HG03558 (cell line): ENCODE measurements around the gene AKR7A2.

Experiments
- ATAC-seq: cut with Tn5 transposase; IDR thresholded peaks from one replicate; pipeline ENCODE4 v1.9.1; 2021; ENCODE audit warnings: moderate number of reproducible peaks; ENCODE audit not compliant: unreplicated experiment; ENCODE audit errors: extremely low read depth

AKR7A2 gene

DNA sequence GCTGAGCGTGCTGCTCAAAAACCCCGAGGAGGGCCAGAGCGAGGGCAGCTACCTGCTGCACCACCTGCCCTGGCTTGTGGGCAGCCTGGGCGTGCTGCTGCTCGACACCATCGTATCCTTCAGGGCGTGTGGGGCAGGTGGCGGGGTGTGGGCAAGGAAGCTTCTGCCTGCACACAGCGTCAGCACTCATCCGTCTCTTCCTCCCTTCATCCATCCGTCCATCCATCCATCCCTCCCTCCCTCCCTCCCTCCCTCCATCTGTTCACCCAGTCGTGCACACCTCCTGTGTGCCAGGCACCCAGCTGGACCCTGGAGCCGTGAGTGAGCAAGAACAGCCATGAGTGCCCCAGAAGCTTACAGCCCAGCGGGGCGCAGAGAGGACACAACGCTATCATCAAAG lies 15.4 kb upstream of the AKR7A2 start:
- ATAC-seq, result no peak

DNA sequence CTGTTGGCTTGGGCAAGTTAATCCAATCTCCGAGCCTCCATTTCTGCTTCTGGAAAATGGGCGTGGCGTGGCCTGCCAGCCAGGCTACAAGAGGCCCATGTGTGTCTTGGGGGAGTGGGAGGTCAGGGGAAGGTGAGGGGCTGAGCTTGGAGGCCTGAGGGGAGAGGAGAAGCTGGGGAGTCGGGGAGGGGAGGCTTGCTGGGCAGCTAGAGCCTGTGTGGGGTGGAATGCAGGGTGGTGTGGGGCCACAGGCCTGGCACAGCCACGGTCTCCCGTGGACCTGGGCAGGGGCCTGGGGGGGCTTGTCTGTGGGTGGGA lies 14.8 kb upstream of the AKR7A2 start:
- no peak for ATAC-seq

DNA sequence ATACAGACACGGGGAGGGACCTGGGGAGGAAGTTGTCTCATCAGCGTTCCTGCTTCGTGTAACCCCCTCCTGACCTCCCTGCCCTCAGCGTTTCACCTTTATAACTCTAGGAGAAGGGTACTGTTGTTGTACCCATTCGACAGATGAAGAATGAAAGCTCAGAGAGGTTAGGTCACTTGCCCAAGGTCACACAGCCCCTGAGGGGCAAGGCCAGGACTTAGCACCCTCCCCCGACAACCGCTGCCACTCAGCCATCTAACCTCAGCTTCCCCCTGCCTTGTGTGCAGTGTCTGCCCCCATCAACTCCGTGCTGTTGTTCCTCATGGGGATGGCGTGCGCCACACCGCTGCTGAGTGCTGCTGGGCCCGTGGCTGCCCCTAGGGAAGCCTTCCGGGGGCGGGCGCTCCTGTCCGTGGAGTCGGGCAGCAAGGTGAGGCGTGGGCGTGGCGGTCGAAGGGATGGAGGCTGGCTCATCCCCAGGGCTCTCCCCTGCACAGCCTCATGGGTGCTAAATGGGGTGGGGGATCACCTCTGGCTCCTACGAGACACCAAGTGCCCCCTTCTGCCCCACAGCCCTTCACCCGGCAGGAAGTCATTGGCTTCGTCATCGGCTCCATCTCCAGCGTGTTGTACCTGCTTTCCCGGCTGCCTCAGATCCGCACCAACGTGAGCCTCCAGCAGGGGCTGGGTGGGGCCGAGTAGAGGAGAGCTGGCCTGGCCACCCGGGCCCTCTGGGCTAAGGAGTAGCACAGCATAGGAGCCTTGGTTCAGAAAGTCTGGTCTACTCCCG lies 14.2 kb upstream of the AKR7A2 start:
- no peak for ATAC-seq

DNA sequence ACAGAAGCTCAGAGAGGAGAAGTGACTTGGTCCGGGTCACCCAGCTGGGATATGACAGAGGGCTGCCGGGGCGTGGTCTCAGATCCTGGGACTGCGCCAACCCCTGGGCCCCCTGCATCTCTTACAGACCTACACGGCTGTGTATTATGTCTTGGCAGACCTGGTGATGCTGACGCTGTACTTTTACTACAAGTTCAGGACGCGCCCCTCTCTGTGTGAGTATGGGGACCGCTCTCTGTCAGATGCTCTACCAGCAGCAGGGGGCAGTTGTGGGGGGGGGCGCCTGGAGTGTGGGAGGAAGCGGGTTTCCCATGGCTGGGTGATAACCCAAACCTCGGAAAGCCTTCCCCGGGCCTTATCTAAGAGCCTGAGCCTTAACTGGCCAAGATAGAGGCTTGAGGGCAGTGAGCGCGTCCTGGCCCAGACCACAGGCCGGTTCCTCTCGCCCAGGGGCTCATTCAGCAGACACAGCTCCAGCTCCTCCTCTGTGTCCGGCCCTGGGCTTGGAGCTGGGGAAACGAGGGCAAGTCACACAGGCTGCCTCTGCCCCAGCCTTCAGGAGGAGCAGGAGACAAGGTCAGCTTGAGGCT lies 13.5 kb upstream of the AKR7A2 start:
- ATAC-seq, result no peak

DNA sequence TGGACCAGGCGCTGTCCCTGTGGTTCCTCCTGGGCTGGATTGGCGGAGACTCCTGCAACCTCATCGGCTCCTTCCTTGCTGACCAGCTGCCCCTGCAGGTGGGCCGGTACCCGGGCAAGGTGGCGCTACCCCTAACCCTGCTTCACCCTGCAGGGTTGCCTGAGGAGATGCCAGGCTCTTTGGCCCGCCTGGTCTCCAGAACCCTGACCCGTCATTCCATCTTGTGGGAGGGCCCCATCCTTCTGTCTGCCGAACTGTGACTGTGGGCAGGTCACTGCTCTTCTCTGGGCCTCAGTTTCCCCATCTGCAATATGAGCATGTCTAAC lies 12.7 kb upstream of the AKR7A2 start:
- no peak for ATAC-seq

DNA sequence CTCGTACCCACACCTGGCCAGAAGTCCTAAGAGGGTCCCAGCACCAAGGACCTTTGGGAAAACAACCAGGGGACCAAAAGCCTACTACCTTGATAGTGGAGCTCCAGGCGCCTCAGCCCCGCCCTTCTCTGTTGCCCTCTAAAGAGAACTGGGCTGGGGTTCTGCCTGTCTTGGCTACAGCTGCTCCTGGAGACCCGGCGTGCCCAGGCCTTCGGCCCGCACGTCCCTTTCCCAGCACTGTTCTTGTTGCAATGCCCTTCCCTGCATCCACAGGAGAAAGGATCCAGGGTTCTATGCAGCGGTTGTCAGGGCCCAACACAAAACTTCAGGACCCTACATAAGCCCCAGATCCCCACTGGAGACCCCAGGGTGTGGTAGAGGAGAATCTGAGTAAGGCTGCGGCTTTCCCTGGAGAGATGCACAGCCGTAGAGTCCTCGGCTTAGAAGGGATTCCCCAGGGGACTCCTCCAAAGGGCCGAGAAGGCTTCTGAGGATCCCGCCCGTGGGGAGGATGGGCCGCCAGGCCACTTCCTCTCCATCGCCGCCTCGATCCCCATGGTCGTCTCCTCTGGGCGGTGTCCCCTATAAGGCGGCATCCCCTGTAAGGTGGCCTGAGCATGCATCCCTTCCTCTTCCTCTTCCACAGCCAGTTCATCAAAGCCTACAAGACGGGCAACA lies 12.2 kb upstream of the AKR7A2 start:
- ATAC-seq, result no peak

DNA sequence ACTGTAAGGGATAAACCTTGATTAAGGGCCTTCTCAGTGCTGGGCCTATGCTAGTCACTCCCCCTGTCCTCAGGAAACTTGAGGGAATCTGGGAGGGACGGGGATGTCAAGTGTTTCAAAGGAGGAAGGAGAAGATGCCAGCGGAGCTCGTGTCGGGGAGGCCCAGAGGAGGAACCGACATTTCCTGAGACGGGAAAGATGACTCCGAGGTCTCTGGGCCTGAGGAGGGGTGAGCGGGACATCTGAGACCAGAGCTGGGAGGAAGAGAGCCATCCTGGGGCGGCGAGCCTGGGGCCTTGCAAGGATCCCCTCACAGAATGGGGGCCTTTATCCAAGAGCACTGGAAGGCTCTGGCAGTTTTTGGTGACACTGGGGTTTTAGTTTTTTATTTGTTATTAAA lies 10.5 kb upstream of the AKR7A2 start:
- ATAC-seq, result no peak

DNA sequence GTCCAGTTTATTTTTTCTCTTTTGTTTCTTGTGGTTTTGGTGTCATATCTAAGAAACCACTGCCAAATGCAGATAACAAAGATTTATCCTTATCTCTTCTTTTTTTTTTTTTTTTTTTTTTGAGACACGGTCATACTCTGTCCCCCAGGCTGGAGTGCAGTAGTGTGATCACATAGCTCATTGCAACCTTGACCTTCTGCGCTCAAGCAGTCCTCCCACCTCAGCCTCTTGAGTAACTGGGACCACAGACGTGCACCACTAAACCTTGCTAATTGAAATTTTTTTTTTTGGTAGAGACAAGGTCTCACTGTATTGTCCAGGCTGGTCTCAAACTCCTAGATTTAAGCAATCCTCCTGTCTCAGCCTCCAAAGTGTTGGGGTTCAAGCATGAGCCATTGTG lies 9.1 kb upstream of the AKR7A2 start:
- ATAC-seq, result no peak

DNA sequence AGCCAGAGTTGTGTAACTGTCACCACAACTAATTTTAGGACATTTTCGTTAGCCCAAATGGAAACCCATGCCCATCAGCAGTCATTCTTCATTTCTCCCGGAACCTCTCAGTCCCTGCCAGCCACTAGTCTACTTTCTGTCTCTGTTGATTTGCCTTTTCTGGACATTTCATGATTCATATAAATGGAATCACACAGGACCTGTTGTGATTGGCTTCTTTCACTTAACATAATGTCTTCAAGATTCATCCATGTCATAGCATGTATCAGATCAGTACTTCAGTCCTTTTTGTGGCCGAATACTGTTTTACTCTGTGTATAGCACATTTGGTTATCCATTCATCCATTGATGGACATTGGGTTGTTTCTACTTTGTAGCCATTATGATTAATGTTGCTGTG lies 7.3 kb upstream of the AKR7A2 start:
- no peak for ATAC-seq

DNA sequence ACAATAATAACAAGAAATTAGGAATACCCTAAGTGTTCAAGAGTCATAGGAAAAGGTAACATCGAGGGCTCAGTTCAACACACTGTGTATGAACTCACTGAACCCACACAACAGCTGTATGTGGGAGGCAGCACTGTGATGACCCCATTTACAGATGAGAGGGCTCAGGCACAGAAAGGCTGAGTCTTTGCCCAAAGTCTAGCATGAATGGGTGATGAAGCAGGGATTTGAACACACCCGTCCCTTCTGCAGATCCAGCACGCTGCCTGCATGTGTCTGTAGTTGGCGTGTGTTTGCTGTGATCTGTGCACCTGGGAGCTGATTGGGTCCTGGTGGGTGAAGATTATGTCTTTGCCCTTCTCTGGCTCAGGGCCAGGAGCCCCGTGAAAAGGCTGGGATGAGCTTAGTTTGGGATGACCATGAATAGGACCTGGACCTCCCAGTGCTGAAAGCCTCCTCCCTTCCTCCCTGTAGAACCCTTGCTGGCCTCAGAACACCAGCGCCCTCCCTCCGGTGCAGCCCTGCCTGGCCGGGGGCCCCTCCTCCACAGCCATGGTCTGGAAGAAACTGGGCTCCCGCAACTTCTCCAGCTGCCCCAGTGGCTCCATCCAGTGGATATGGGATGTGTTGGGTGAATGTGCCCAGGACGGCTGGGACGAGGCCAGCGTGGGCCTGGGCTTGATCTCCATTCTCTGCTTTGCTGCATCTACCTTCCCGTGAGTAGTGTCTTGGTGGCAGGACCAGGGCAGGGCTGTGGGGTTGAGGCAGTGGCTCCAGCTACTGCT lies 5.4 kb upstream of the AKR7A2 start:
- ATAC-seq, result no peak

DNA sequence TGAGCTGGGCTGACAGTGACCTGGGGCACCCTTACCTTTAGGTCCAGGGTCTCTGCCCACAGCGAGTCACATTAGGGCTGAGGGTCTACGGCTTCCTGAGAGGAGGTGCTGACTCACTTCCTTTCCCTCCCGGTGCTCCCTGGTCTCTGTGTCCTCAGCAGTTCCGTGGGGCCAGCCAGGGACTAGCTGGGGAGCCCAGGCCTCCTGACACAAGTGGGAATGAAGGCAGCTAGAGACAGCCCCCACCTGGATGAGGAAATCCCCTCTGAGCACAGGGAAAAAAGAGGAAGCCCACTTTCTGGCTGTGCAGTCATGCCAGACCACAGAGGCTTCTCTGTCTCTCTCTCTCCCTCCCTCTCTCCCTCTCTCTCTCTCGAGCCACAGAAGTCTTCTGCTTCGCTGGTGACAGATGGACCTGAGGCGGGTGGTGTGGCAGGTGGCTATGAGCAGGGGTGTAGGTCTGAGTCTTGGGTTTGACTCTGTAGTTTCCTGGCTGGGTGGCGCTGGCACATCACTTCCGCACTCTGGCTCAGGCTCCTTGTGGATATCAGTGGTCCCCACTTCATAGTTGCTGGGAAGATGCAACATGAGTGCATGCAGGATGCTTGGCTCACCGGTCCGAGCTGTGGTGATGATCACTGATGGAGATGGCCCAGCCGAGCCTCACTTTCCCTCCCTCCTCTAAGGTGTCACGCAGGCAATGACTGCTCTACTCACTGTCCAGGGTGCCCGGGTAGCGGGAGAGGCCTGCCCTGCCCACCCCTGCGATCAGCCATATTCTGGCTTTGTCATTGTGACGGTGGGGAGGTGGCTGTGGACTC lies 3.6 kb upstream of the AKR7A2 start:
- no peak for ATAC-seq

DNA sequence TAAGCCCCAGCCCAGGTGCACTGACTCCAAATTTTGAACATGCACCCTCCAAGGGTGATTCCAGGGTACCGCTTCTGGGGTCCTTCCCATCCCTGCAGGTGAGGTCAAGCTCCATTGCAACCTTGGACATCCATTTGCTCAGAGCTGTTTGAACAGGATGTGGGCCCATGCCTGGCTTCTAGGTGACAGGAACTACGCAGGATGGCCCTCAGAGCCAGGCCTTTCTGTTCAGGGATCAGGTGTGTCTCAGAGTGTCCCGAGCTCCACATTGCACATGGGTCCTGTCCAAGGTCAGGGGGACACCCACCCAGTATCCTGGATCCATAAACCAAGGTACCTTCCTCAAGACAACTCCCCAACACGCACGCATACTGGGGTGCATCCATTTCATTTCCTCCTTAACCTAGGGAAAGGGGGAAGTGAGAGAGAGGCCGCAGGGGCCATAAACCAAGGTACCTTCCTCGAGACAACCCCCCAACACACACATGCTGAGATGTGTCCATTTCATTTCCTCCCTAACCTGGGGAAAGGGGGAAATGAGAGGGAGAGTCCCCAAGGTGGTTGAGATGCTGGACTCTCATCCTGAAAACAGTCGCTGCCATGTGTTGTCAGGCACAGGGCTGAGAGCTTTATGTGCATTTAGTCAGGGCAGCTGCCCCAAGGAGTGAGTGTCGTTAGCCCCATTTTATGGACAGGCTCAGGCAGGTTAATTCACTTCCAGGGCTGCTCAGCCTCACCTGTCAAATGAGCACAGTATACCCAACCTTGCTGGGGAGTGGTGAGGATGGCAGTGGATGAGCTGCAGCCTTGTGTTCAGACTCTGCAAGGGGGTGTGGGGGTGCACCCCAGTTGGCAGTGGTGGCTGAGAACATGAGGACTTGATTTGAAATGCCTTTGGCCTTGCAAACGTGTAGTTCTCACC lies 2.3 kb upstream of the AKR7A2 start:
- no peak for ATAC-seq

DNA sequence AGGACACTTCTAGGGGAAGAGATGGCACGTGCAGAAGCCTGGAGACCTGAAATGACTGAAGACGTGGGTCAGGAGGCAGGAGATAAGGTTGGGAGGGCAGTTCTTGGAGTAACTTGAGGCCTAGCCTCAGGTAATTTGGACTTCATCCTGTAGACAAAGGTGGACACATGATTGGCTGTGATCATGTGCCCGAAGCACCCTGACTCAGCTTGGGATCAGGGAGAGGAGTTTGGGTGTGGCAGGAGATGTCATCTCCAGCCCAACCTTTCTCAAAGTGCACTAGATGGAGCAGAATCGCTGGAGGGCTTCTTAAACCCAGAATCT lies 1.7 kb upstream of the AKR7A2 start:
- no peak for ATAC-seq

DNA sequence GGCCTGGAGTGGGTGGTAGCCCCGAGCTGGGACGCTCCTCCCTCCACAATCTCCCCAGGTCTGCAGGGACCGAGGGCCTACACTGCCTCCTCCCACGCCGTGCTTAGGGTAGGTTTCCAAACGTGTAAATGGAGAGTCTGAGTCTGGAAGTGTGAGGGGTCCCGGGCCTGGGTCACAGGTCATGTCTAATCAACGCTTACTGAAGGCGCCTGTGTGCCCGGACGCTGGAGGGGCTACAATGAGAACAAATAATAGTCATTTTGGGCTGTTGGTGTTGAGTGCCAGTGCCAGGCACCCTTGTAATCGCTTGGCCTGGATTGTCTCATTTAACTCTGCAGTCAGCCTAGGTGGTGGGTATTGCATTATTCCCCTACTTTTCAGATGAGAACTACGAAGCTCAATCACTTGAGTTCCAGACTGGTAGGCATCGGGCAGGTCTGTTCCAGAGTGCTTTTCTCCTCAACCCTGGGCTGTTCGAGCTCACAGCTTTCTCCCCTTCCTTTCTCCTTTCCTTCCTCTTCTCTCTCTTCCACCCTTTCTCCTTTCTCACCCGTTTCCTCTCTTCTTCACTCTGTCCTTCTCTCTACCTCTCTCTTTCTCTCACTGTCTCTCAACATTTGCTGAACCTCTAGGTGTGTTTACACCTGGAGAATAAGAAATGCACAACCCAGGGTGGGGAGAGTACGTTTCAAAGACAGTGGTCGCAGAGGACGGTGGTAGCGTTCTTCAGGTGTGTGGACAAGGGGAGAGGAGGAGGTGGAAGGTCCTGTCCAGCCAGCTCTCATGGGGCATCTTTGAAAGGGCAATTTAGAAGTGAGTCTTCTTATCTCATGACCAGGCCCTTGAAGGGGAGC lies 1.1 kb upstream of the AKR7A2 start:
- no peak for ATAC-seq

DNA sequence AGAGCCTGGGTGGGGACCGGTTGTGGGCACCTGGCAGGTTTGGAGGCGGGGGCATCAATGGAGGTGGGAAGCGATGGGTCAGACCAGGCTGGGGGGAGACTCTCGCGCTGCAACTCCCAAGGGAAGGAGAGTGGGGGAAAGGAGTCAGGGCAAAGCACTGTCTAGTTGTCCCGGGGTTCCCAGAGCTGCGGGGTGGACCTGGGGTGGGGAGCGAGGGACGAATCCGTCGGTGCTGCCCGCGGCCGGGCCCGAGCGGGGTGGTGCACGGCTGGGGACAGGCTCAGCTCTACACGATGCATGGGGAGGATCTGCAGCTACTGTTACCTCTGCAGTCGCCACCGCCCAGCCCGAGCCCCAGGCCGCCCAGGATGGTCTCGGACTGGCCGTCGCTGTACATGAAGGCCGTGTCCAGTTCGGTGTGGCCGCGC lies 427 bp downstream of the AKR7A2 start:
- no peak for ATAC-seq

DNA sequence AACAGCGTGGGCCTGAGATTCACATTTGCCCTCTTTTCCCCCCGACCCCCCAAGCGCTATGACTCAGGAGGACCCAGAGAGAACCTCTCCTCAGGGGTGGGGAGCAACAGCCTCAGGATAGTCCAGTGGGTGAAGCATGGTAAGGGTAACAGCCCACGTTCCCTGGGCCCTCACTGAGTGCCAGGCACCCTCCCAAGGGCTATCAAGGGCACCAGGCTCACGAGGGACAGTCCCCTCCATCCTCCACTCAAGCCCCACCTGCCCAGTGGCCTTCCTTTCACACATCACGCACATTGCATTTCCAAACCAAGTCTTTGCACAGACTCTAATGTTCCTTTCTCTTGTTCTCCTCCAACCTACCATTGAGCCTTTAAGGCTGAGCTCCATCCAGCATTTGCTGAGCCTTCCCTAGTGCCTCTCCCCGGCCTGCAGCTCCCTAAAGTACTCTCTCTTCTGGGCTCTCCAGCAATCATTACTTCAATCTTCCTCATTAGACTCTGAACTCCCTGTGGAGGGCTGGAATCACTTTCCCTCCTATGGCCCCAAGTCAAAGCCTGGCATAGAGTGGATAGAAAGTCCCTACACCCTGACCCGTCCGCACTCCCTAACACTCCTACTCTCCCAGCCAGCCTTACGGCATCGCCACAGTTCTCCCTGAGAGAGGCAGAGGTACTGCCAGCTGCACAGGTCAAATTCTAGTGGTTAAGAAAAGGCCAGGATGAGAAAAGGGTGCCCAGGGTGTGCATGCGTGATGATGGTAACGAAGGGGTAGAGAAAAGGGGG lies 1.0 kb downstream of the AKR7A2 start:
- ATAC-seq, result no peak

DNA sequence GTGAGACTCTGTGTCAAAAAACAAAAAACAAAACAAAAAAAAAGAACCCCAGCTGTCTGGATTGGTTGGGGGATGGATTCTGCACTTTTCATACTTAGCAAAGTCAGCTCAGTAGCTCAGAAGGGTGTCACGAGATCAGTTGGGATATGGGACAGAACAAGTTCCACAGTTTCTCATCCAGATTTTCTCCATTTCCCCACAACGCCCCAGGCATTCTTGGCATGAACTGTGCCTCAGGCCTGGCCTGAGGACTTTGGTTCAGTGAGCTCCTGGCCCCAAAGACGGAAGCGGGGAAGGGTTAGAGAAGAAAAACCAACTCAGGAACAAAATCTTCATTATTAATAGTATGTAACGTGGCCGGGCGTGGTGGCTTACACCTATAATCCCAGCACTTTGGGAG lies 1.9 kb downstream of the AKR7A2 start:
- ATAC-seq, result no peak
